HG03060 (cell line): Measurements from ENCODE around the gene PARK7.

Experiments used
- ATAC-seq: cut with Tn5 transposase; IDR thresholded peaks from one replicate; pipeline ENCODE4 v1.9.1; 2021; ENCODE audit warnings: low read depth, moderate number of reproducible peaks; ENCODE audit not compliant: unreplicated experiment

Gene PARK7

DNA sequence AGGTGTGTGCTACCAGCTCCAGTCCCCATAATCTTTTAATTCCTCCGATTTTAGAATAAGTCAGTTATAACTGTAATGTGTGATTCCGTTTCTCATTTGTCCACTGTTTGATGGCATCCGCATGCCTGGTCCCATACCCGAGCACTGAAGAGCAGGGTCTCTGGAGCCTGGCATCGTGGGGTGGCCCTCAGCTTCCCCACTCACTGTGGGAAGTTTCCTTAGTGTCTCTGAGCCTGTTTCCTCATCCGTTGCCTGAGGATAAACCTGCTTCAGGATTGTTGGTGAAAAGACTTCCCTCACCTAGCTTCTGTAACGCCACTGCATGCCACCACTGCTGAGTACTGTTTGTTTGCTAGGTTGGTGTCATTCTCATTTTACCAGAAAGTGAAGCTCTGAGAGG, 19.5 kb downstream of the PARK7 start:
- ATAC-seq, result no peak

DNA sequence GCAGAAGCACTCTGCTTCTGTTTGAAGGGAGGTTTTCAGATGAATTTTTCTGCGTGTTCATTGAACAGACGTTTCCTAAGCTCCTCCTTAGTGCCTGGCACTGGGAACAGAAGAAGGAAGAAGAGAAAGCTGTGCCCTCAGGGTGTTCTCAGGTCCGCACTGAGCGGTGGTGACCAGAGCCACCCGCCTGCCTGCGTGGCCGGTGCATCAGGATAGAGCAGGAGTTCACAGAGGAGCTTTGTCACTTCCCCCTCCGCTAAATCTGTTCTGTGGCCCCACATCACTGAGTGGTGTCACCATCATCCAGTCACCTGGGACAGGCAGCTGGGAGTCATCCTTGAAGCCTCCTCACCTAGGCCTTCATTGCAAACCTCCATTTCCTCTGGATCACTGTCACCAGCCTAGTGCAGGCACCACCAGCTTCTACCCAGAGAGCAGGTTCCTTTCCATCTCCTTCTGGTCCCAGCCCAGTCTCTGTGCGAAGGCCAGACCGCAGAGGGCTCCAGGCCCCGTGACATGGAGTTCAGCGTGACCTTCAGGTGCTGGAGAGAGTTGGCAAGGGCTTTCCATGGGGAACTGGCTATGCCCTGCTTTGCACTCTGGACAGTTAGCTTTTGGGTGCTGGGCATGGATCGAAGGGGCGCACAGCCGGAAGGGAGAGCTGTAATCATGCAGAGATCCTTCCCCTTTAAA, 21.7 kb downstream of the PARK7 start:
- ATAC-seq, result no peak

DNA sequence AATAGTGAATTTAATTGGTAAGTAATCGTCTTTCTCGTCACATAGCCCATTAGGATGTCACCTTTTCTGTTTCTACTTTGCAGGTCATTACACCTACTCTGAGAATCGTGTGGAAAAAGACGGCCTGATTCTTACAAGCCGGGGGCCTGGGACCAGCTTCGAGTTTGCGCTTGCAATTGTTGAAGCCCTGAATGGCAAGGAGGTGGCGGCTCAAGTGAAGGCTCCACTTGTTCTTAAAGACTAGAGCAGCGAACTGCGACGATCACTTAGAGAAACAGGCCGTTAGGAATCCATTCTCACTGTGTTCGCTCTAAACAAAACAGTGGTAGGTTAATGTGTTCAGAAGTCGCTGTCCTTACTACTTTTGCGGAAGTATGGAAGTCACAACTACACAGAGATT, 23.3 kb downstream of the PARK7 start:
- no peak for ATAC-seq

DNA sequence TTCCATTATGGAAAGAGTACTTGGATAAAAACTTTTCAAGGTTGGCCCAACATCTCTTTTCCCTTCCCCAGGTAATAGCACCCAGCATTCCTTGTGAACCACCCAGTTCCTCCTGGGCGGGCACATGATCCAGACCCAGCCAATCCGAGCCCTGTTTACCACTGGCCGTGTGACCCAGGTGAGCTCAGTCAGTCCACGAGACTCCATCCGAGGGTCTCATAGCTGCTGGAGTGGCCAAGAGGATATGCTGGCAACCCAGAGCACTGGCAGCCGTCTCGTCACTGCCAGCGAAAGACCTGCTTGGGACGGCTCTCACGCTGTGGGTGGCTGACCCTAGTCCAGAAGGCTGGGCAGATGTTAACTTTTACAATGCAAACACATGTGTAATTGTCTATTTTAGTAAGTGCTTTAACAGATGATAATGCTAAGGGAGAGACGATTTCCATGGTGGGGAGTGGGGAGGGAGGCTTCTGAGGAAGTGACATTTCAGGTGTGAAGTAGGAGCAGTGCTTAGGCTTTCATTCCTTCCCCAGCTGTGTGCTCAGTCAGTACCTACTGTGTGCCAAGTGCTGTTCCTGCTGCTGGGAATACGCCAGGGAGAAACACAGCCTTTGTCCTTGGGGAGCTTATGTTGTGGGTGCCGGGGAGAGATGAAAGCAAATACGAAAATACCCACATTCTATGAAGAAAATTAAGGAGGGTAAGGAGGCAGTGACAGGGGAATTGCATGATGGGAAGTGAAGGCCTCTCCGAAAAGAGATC, 24.5 kb downstream of the PARK7 start:
- no peak for ATAC-seq

DNA sequence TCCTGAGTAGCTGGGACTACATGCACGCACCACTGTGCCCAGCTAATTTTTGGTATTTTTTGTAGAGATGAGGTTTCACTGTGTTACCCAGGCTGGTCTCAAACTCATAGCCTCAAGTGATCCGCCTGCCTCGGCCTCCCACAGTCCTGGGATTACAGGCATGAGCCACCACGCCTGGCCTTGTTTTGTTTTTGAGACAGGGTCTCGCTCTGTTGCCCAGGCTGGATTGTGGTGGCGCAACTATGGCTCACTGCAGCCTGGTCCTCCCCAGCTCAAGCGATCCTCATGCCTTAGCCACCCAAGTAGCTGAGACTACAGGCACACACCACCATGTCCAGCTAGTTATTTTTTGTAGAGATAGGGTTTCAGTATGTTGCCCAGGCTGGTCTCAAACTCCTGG, 26.0 kb downstream of the PARK7 start:
- no peak for ATAC-seq

DNA sequence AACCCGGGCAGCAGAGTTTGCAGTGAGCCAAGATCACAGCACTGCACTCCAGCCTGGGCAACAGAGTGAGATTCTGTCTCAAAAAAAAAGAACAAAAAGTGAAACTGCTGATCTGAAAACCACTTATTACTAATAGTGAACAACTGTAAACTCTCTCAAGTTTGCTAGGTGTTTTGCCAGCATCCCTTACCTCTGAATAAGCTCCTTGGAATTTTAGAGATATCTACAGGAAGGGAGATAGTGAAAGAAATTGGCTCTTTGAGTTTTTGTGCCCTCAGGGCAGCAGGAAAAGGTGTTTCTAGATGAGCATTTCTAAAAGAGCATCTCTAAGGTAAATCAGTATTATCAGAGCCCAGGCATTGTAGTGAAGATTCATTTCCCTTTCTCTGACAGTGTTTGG, 27.1 kb downstream of the PARK7 start:
- no peak for ATAC-seq

DNA sequence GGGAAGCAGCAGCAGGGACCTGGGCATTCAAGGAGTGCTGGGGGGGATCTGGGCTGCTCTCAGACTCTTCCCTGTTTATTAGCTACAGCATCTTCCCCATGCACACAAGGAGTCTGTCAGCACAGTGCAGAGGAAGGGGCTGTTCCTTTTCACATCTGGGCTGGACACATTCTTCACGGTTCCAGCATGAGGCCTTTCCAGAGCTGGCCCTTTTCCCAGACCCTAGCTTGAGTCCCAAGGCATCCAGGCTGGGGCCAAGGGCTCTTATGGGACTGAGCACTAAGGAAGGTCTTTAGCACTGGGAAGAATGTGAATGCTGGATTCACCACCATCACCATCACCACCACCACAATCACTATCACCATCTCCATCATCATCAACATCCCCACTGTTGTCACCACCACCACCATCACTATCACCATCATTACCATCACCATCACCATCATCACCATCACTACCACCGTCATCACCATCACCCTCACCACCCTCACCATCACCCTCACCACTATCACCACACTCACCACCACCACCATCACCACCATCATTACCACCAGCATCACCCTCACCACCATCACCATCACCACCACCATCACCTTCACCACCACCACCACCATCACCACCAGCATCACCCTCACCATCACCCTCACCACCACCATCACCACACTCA, 28.4 kb downstream of the PARK7 start:
- no peak for ATAC-seq

DNA sequence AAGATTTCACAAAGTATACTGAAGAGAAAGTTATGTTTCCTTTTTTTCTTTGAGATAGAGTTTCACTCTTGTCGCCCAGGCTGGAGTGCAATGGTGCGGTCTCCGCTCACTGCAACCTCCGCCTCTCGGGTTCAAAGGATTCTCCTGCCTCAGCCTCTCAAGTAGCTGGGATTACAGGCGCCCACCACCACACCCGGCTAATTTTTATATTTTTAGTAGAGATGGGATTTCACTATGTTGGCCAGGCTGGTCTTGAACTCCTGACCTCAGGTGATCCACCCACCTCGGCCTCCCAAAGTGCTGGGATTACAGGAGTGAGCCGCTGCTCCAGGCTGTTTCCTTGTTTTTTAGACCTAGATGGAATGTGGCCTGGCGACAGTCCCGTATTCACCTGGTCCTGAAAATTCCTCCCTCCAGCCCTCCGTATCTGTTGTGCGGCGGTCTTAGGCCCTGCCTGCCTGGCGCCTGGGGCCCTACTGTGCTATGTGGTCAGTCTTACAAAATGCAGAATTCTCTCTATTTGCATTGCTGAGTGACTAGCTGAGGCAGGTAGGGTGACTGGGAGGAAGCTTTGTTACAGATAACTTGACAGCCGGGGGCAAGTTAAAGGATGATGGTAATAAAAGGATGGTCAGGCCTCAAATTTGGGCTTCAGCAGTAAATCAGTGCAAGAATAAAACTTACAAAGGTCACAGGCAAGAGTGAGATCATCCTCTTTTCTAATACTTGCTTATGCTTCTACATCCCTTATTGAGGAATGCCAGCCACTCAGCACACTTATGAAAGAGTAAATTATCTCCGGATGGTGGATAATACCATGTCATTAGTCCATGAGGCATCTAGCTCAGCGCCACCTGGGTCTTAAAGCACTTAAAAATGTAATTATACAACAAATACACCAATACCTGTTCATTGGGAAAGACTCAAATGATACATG, 30.3 kb downstream of the PARK7 start:
- no peak for ATAC-seq

DNA sequence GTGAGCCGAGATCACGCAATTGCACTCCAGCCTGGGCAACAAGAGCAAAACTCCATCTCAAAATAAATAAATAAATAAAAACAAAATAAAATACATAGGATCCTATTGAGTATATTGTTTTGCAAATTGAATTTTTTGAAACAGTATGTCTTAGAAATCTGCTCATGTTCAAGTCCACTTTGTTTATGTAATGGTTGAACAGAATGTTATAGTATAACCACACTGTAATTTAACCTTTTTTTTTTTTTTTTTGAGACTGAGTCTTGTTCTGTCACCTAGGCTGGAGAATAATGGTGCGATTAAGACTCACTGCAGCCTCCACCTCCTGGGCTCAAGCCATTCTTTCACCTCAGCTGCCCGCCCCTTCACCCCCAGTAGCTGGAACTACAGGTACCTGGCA, 31.4 kb downstream of the PARK7 start:
- no peak for ATAC-seq

DNA sequence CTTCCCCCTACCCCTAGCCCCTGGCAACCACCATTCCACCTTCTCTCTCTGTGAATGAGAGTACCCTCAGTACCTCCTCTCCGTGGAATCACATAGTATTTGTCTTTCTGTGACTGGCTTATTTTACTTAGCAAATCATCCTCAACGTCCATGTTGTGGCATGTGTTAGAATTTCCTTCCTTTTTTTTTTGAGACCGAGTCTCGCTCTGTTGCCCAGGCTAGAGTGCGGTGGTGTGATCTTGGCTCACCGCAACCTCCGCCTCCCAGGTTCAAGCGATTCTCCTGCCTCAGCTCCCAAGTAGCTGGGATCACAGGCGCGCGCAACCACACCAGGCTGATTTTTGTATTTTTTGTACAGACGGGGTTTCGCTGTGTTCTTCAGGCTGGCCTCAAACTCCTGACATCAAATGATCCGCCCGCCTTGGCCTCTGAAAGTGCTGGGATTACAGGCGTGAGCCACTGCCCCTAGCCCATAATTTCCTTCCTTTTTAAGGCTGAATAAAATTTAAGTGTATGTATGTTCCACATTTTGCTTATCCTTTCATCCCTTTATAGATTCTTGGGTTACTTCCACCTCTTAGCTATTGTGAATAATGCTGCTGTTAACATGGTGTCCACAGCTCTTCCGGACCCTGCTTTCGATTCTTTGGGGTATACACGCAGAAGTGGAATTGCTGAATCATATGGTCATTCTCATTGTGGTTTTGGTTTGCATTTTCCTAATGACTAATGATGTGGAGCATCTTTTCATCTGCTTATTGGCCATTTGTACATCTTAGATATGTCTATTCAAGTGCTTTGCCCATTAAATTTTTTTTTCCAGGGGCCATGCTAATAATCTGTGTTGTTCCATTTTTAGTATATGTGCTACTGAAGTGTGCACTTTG, 32.3 kb downstream of the PARK7 start:
- no peak for ATAC-seq

DNA sequence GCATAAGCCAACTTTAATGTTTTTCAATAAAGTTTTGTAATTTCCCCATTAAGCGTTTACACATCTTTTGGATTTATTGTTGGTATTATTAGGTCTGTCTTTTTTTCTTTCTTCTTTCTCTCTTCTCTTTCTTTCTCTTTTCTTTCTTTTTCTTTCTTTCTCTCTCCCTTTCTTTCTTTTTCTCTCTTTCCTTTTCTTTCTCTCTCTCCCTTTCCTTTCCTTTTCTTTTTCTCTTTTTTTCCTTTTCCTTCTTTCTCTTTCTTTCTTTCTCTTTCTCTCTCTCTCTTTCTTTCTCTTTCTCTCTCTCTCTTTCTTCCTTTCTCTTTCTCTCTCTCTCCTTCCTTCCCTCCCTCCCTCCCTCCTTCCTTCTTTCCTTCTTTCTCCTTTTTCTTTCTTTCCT, 33.3 kb downstream of the PARK7 start:
- no peak for ATAC-seq

DNA sequence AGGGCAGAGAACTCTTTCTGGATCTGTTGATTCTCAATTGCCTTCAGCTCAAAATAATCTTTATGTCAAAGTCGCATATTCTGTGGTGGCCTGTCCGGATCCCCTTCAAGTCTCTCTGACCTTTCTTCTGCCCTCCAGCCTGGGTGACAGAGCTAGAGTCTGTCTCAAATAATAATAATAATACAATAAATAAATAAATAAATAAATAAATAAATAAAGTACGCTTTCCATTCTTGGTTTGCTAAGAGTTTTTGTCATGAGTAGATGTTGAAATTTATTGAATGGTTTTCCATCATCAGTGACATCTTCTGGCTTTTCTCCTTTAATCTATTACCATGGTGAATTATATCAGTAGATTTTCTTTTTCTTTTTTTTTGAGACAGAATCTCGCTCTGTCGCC, 33.9 kb downstream of the PARK7 start:
- no peak for ATAC-seq

DNA sequence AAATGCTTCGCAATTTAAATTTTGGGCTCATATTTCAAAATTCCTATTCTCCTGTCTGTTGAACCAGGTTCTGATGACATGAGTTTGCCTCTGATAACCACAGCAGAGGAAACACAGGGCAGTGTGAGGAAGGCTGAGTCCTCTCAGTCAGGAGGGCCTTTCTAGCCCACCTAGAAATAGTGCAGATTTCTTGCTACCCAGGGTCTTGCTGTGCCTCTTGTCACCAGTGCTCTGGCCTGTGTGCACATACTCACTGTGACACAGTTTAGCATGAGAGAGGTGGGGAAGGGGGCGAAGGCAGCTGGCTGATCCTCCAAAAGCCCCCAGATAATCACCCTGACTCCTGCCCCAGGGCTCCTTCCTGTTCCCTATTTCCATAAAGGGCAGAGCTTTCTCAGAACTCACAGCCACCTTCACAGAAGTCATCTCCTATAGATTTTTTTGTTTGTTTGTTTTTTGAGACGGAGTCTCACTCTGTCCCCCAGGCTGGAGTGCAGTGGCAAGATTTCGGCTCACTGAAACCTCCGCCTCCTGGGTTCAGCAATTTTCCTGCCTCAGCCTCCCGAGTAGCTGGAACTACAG, 40.9 kb downstream of the PARK7 start:
- no peak for ATAC-seq

DNA sequence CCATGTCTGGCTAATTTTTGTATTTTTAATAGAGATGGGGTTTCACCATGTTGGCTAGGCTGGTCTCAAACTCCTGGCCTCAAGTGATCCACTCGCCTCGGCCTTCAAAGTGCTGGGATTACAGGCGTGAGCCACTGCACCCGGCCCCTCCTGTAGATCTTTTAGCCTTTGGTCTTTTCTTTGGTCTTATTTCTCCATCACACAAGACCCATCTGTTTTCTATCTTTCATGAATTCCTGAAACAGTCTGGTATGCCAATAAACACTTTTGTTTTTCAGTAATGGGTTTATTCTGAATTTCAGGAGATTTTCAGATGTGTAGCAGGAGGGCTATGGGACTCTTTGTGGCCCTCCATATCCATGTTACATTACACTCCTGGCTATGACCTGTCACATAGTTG, 41.4 kb downstream of the PARK7 start:
- ATAC-seq, result no peak

DNA sequence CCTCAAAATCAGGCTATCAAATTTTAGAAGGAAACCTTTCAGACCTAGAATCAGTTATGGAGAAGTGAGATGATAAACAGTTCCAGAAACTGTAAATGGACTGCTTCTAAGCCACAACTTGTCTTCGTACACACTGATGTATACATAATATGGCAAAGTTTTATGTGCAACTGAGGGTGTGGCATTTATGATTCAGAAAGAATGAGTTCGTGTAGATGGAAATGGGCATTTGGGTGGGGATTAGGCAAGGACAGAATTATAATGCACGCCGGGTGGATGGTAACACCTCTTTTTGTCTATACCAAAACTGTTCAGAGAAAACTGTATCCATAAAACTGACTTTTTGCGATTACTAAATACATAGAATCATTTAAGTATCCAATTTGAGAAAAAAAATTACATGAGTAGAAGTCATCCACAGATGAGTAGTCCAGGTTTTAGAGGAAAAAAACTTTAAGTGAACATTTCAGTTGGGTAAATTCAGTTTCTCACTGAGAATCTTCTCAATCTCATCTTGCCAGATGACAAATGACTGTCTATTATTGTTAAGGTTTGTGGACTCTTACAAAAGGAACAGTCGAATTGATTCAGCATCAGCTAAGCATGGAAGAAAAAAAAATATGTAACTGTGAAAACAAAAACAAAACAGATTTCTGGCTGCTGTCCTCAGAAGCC, 42.1 kb downstream of the PARK7 start:
- no peak for ATAC-seq

DNA sequence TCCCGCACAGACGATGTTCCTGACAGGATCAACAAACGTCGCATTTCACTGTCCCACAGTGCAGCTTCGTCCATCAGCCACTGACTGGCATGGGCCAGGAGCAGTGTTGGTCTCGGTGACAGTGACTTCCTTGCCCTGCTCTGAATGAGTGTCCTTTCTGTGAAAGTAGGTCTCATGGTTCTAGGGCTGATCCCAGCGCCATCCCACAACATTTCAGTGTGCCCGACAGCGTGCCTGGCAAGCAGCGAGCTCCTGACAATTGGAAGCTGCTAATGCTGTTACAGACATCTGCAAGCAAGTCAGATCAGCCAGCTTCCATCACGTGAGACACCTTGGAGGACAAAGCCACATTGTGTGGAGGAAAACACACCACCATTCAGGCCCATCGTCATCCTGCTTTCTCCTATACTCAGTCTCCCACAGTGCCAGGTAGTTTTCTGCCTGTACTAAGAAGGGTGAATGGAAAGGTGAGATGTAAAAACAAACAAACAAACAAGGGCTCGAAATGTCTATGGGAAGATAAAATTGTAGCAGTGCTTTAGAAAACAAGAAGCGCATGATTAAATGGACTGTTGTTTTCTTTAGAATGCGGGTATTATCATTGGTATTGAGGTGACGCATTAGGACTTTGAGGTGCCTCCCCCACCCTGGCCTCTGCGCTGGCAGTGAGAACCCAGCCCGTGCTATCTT, 42.7 kb downstream of the PARK7 start:
- no peak for ATAC-seq

DNA sequence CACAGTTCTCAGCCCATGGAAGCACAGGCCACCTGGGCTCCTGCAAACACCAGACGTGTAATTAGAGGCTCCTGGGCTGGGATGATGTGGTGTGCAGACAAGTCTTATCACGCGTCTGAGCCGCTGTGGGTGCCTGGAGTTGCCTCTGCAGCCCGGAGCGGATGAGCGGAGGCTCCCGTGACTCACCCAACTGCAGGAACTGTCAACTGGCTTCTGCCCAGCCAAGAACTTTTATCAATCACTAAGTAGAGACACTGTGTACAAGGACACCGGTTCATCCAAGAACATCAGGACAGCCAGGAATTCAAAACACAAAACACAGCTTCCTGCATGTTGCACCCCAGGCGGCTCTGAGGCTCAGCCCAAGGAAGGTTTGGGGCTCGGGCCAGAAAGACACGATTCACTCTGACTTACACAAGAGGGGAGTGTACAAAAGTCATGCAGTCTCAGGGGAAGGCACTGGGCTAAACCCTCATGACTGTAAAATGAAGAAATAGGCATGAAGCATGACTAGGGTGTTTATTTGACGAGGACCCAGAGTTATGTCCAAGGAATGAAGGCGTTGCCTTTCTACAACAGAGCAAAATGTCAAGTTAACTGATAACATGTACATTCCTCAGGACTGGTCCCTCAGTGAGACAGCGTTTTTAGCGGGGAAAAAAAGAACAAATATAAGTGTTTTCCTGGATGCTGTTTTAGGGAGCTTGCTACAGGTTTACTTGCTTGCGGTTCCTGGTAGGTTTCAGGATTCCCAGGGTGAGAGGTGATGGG, 43.5 kb downstream of the PARK7 start:
- ATAC-seq, result no peak
